A549 (cell line): ENCODE results near the gene SPDYE18. TPM values are rescaled to one million over a fixed set of nuclear protein-coding genes. Genes with fewer than 3 reads are reported as not detected.
A peak's percentile ranks its signal among the peaks of the same experiment; 100 is the strongest.
"Not testable (repeated sequence)": the region's sequence is repeated elsewhere in the genome, so short reads cannot be mapped to it uniquely, and the experiment has no call there.

Experiments used
- ATAC-seq, 2 experiments: fragments of 200-7000 bp in 1 of 2; fragments of >200 bp in 1 of 2; cut with Nextera tagmentation in 1 of 2; cut with Tn5 transposase in 1 of 2; 3 replicates each; pipeline versions ENCODE4 v1.8.0 to v1.9.1; 2018 to 2020; ENCODE audit warnings: mild to moderate bottlenecking in 1 of 2, moderate library complexity in 1 of 2
- CTCF ChIA-PET: fragments of 300-600 bp; sonication (Branson Sonifier 250); formaldehyde crosslinking; extraction: SDS; loops from one replicate; lab custom pipeline; 2021; ENCODE audit warnings: antibody characterized with exemption, inconsistent platforms; lab: Yijun Ruan, JAX
- POLR2A ChIA-PET: fragments of 350-600 bp; formaldehyde crosslinking; extraction: SDS; loops from one replicate; lab custom pipeline; 2021; ENCODE audit warnings: antibody characterized with exemption, inconsistent platforms; lab: Yijun Ruan, JAX
- DNase-seq, 2 experiments: peaks; one replicate each; pipeline versions ENCODE4 v3.0.0 to v3.0.0-alpha.2; 2011 to 2016; ENCODE audit warnings: low read depth in 1 of 2, low spot score in 1 of 2
- FAIRE-seq: peaks from 2 replicates; lab custom pipeline; 2011; peaks lifted over from hg19 to GRCh38; lab: Jason Lieb, UNC
- H3K27ac ChIP-seq, 2 experiments: fragments of >200 bp; sonication (Bioruptor Twin); formaldehyde crosslinking; 3 replicates each; pipeline ENCODE4 v1.5.1; 2016 to 2017
- H3K4me1 ChIP-seq: fragments of >200 bp; sonication (Bioruptor Twin); formaldehyde crosslinking; 3 replicates; pipeline ENCODE4 v1.6.1; 2016
- H3K4me2 ChIP-seq: fragments of >200 bp; sonication (Bioruptor Twin); formaldehyde crosslinking; 3 replicates; pipeline ENCODE4 v1.6.1; 2016
- H3K4me3 ChIP-seq: fragments of >200 bp; sonication (Bioruptor Twin); formaldehyde crosslinking; 3 replicates; pipeline ENCODE4 v1.5.1; 2016
- H3K9me3 ChIP-seq: fragments of >200 bp; sonication (Bioruptor Twin); formaldehyde crosslinking; 3 replicates; pipeline ENCODE4 v1.6.1; 2016
- EP300 ChIP-seq, 2 experiments: fragments of >200 bp; sonication (Bioruptor Twin); formaldehyde crosslinking; IDR thresholded peaks; 2 replicates in 1 of 2; 3 replicates in 1 of 2; pipeline ENCODE4 v1.6.1; 2016 to 2017
- FOSL2 ChIP-seq, 2 experiments: fragments of 450-650 bp in 1 of 2; fragments of >200 bp in 1 of 2; sonication (Bioruptor Twin) in 1 of 2; formaldehyde crosslinking; IDR thresholded peaks; 2 replicates each; pipeline versions ENCODE4 v1.5.0 to v1.6.1; 2016 to 2020; ENCODE audit warnings: mild to moderate bottlenecking in 1 of 2, moderate library complexity in 1 of 2
- MAFK ChIP-seq: fragments of 450-650 bp; IDR thresholded peaks from 2 replicates; pipeline ENCODE4 v1.6.1; 2014; ENCODE audit not compliant: partially characterized antibody
- WGBS: methylation state at CpG from one replicate; pipeline ENCODE4 v1.1.6; 2017; ENCODE audit errors: missing lambda C conversion rate; 5-methylcytosine and 5-hydroxymethylcytosine counted together
- polyA plus RNA-seq, 4 experiments: library from polyadenylated mRNA; depleted of rRNA in 3 of 4; stranded (reverse); fragments of >200 nt; fragmentation: RNase III in 1 of 4; extraction: RNeasy Plus Mini Kit Qiagen cat#74134 plus additional on column Dnase treatment in 1 of 4; gene quantifications; 2 replicates in 3 of 4; 3 replicates in 1 of 4; pipeline ENCODE4 v1.2.3, GENCODE V29; 2011 to 2017

SPDYE18 gene
- polyA plus RNA-seq, 2 of the 4 experiments (the other 2 are of a cell fraction), result not detected

DNA sequence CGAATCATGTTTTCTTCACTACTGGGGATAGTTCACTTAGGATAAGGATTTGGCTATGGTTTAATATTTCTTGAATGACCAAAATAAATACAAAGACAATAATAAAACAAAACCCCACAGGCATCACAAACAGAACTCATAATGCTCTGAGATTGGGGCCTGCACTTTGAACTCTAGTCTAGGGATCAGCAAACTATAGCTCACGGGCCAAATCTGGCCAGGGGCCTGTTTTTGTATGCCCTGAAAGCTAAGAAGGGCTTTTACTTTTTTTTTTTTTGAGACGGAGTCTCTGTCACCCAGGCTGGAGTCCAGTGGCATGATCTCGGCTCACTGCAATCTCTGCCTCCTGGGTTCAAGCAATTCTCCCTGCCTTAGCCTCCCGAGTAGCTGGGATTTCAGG is 14.7 kb upstream of the SPDYE18 start:
- H3K4me3 ChIP-seq, H3K4me1 ChIP-seq, FAIRE-seq, H3K4me2 ChIP-seq, H3K9me3 ChIP-seq, H3K27ac ChIP-seq, ATAC-seq, POLR2A ChIA-PET, DNase-seq, CTCF ChIA-PET: not testable (repeated sequence)
- 89% methylated on average over 5 of the region's 5 CpGs for WGBS

DNA sequence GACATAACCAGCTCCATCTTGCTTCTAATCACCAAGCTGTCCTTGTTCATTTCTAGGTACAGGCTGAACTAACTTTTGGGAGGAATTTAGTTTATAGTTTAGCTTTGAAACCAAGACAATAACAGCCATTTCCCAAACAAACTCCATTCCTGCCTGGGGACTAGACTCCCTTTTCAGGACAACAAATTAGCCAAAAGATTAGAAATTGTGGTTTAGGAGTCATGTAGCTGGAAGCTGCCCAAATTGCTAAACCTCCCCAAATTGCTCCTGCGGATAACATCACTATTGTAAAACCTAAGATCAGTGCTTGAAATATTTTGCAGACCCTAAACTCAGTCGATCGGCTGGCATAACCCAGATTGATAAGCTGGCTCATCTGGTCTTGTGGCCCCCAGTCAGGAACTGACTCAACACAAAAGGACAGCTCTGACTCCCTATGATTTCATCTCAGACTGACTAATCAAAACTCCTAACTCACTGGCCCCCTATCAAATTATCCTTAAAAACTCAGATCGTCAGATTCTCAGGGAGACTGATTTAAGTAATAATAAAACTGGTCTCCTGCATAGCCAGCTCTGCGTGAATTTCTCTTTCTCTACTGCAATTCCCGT is 12.5 kb upstream of the SPDYE18 start:
- H3K4me1 ChIP-seq, FAIRE-seq, POLR2A ChIA-PET, CTCF ChIA-PET, DNase-seq, H3K9me3 ChIP-seq, H3K4me3 ChIP-seq, H3K27ac ChIP-seq, ATAC-seq, H3K4me2 ChIP-seq: not testable (repeated sequence)
- WGBS, result 97% methylated on average over 4 of the region's 6 CpGs

DNA sequence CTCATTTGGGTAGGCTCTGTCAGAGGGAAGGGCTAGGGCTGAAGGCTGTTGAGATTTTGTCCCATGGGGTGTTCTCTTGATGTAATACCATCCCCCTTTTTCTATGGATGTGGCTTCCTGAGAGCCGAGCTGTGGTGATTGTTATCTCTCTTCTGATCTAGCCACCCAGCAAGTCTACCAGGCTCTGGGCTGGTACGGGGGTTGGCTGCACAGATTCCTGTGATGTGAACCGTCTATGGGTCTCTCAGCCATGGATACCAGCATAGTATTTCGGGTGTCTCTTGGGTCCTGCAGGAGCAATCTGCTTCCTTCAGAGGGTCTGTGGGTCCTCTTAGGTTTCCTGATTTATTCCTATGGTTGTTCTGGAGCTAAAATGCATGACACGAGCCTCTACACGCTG is 8.8 kb upstream of the SPDYE18 start:
- FAIRE-seq, POLR2A ChIA-PET, CTCF ChIA-PET, H3K4me2 ChIP-seq, H3K4me3 ChIP-seq, H3K4me1 ChIP-seq, ATAC-seq, H3K9me3 ChIP-seq, H3K27ac ChIP-seq, DNase-seq: not testable (repeated sequence)
- WGBS, result 99% methylated on average over 5 of the region's 6 CpGs

DNA sequence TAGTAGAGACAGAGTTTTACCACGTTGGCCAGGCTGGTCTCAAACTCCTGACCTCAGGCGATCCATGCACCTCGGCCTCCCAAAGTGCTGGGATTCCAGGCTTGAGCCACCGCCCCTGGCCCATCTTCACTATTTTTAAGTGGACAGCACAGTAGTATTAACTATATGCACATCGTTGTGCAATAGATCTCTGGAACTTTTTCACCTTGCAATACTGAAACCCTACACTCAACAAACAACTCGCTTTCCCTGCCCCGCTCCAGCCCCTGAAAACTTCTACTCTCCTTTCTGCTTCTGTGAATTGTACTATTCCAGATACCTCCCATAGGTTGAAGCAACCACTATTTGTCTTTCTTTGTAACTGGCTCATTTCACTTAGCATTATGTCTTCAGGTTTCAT is 3.5 kb upstream of the SPDYE18 start:
- FAIRE-seq, H3K4me2 ChIP-seq, H3K27ac ChIP-seq, H3K4me1 ChIP-seq, H3K4me3 ChIP-seq, DNase-seq, H3K9me3 ChIP-seq, POLR2A ChIA-PET, CTCF ChIA-PET: not testable (repeated sequence)
- peak; percentile 46 to 62; a peak in 3 of 6 replicates for ATAC-seq
- WGBS, result 82% methylated on average over 7 of the region's 7 CpGs

DNA sequence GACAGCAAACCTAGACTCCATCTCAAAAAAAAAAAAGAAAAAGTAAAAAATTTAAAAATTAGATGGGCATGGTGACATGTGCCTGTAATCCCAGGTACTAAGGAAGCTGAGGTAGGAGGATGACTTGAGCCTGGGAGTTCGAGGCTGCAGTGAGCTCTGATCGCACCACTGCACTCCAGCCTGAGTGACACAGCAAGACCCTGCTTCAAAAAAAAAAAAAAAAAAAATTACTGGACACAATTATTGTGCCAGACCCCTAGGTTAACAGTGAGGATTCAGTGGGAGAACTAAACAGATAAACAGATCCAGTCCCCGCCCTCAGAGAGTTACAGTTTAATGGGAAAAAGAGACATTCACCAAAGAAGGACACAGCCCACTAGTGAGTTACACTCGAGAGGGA is 1.4 kb upstream of the SPDYE18 start:
- 83% methylated on average over 4 of the region's 4 CpGs for WGBS
- ATAC-seq, POLR2A ChIA-PET, H3K4me2 ChIP-seq, FAIRE-seq, H3K4me3 ChIP-seq, H3K4me1 ChIP-seq, DNase-seq, CTCF ChIA-PET, H3K27ac ChIP-seq, H3K9me3 ChIP-seq: not testable (repeated sequence)

DNA sequence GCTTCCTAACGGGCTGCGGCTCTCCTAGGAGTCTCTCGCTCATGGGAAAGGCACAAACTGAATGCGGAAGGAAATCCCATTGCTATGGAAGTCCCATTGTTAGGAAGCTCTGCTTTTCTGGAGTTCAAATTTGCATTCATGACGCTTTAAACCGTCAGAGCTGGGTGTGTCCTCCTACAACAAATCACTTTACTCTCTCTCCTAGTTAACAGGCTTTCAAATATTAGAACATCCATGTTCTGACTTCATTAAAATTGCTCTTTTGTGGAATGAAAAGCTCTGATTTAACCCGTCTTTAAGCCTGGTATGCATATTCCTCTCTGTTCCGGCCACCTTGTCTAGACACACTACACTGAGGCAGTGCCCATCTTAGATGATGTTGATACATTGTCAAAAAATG is 30.1 kb downstream of the SPDYE18 start, which contains the start of gene SPDYE17:
Gene SPDYE17, minus strand, starts transcription at position 101 of the 400 bp plus-strand sequence. CDS start 1,791 bp downstream, outside the sequence.
- POLR2A ChIA-PET, H3K4me2 ChIP-seq, ATAC-seq, DNase-seq, H3K27ac ChIP-seq, H3K9me3 ChIP-seq, H3K4me1 ChIP-seq, CTCF ChIA-PET, H3K4me3 ChIP-seq, FAIRE-seq: not testable (repeated sequence)
- 92% methylated on average over 8 of the region's 8 CpGs for WGBS

DNA sequence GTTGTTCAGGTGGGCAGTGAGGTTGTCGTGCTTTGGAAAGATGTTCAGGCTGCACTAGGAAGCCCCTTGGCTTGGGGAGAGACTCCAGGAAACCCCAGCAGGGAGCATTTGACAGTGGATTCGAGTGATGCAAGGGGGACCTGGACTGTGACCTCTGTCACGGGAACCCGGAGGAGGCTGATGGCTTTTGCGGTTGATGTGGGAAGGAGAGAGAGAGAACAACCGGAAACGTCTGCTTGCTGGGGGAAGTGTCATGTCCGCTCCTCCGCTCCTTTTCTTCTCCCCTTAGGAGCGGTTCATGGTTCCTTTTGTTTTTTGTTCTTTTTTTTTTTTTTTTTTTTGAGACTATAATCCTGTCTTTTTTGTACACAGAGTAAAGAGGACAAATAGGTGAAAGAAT is 36.0 kb downstream of the SPDYE18 start:
- FAIRE-seq, CTCF ChIA-PET, POLR2A ChIA-PET, H3K27ac ChIP-seq, H3K4me2 ChIP-seq, H3K9me3 ChIP-seq, ATAC-seq, H3K4me1 ChIP-seq, H3K4me3 ChIP-seq, DNase-seq: not testable (repeated sequence)
- WGBS, result 91% methylated on average over 8 of the region's 10 CpGs

DNA sequence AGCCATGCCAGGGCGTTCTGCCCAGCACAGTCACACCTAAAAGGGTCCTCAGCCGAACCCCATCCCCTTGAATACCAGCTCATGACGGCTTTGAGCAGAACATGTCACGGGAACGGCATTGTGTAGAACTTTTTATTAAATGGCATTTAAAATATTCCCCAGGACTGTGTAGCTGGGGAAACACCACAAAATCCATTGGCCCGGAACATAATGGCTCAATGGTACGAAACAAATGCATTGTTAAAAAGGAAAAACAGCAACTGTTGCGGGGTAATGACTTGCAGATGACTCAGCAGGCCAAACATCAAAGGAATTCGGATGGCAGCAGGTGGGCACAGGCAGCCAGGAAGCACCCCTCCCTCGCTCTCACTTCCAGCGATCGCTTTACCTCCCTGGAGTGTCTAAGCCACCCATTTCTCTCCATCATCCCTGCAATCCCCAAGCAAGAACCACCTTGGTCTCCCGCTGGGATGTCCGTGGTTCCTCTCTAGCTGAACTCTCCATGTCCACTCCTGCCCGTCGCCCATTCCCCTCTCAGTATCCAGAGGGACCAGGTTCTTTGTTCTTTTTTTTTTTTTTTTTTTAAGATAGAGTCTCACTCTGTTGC is 52.2 kb downstream of the SPDYE18 start:
- ATAC-seq (peak; percentile 42 to 52), FAIRE-seq (peak; percentile 80)
- not testable (repeated sequence) for TF ChIP-seq FOSL2 (IDR thresholded peaks at IDR 0.05)
- TF ChIP-seq FOSL2 (CRISPR knock-in tag; IDR thresholded peaks at IDR 0.05) (peak; percentile 46), EP300 (IDR thresholded peaks at IDR 0.05) (peak in 1 of 2 experiments; percentile 13; a peak in 1 of 5 replicates), MAFK (peak; percentile 30)
- TF ChIP-seq, all 56 proteins: peak for 3; not testable (repeated sequence) for 53
- H3K9me3 ChIP-seq, POLR2A ChIA-PET, CTCF ChIA-PET, H3K4me3 ChIP-seq: not testable (repeated sequence)
- H3K27ac ChIP-seq, result peak overlapping the region; percentile 97 to 99
- 0% methylated on average over 6 of the region's 16 CpGs for WGBS
- peak; percentile 31 to 85 for DNase-seq
- peaks cover 28% of the 10 kb centered on the region for H3K4me1 ChIP-seq
- peak overlapping the region; percentile 73 for H3K4me2 ChIP-seq
